Fibroblast of upper back skin (primary cell): Measurements from ENCODE around the gene BTBD10.

Experiments used
- DNase-seq: peaks from one replicate; pipeline ENCODE4 v3.0.0-alpha.2; 2013

BTBD10 gene

DNA sequence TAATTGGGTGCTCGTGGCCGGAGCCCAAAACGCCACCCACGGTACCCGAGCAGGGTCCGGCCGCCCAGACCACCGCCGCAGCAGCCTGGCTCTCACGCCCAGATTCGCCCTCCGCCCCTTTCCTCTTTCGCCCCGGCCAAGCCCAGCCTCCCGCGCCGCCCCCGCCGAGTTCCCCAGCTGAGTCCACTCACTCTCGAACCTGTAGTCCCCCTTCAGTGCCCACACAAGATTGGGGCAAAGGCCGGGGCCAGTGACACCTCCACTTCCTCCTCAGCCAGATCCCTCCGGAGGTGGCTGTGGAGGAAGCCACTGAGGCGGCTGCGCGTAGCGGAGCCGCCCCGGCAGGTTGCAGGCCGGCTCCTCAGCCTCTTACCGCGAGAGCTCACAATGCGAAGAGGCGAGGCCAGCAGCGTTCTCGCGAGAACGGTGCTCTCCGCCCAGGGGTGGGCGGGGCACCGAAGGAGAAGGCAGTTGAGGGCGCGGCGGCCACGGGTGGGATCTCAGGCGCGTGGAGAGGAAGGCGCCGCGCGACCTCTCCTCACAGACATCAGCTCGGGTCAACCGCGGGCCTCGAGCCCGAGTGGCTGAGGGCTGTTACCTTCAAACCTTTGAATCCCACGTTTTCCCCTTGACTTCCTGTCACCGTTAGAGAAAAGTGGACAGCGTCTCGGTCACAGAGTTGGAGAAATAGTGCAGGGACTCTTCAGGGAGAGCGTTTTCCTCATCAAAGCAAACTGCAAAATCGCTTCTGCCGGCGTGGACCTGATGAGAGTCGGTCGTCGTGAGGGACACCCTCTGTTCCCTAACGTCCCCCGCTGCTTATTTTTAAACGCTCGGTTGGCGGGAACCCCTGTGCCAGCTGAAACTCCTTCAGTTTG lies at the start of gene BTBD10:
BTBD10 (minus strand) TSS at position 322 of the 878 bp plus-strand sequence. CDS start 18,098 bp downstream, outside the sequence.
- peak; percentile 95 for DNase-seq

DNA sequence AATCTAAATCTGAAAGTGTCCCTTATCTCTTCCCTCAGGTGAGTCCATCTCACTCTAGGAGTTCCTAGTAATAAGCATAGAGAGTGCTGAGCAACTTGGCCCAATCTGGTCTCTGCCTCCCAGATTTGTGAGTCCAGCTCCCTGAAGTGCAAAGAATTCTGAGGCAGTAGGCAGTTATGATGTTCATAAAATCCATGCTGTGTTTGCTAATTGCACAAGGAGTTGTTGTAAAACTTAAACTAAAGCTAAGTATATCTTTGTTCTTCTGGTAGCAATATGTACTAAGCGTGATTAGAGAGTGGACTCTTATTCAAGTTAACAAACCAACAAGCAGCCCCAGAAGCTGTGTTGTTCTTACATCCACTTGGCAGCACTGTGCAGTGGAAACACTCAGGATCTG lies 40.4 kb upstream of the BTBD10 start:
- DNase-seq: no peak

DNA sequence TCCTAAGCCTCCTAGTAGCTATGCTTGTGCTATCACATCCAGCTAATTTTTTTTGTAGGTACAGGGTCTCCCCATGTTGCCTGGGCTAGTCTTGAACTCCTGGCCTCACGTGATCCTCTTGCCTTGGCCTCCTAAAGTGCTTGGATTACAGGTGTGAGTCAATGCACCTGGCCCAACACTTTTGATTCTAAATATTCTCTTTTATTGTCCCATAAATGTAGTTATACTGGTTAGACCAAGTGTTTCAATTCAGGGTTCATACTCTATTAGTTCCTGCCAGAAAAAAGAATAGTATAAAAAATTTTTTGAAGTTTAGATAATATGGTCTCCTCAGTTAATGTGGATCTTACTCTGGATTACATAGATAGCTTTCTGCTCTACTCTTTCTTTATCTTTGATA lies 39.5 kb upstream of the BTBD10 start:
- no peak for DNase-seq

DNA sequence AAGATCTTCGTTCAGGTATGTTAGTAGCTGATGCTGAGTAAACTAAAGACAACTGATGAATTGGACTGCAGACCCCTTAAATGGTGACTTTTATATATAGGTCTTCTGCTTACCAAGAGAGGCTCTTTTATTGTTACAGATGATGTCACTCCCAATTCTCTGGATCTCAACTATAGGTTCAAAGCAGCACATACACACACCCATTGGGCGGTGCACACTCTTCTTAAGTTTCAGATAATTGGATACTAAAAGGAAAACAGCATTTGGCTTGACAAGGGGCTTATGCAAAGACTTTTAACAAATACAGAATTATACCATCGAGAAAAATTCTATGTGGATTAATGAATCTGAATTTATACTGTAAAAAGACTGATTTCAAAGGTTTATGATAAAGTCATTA lies 32.9 kb upstream of the BTBD10 start, which contains the start of gene PTH:
PTH (minus strand) TSS at position 69 of the 400 bp plus-strand sequence. CDS start 3,142 bp downstream, outside the sequence.
- no peak for DNase-seq

DNA sequence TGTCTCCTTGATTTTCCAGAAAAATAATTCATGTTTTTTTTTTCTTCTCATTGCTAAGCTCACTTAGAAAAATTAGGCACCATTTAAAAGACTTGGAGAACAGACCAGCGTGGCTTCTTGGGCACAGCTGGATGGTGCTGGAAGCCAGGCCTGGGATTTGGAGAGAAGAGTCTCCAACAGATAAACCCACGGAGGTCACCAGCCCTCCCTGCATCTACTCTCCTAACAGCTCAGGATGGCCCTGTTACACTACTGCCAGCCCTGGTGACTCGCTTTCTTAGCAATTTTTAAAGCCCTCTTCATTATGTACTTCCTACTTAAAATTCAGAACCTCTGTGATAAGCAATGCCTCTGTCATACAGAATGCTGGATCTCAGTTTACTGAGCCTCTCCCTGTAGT lies 31.0 kb upstream of the BTBD10 start:
- no peak for DNase-seq

DNA sequence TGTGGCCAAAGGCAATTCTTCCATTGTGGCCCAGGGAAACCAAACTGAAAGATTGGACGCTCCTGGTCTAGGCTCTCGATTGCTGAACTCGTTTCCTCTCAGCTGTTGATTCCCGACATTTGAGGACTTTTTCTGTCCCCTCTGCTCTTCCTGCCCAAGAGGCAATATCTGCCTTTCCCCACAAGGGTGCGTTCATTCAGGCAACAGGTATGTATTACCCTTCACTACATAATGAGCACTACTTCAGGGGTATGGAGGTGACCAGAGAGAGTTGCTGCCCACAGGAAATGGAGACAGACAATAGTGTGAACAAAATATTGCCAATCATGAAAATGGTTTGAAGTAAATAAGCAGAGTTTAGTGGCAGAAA lies 24.6 kb upstream of the BTBD10 start:
- peak; percentile 7 for DNase-seq

DNA sequence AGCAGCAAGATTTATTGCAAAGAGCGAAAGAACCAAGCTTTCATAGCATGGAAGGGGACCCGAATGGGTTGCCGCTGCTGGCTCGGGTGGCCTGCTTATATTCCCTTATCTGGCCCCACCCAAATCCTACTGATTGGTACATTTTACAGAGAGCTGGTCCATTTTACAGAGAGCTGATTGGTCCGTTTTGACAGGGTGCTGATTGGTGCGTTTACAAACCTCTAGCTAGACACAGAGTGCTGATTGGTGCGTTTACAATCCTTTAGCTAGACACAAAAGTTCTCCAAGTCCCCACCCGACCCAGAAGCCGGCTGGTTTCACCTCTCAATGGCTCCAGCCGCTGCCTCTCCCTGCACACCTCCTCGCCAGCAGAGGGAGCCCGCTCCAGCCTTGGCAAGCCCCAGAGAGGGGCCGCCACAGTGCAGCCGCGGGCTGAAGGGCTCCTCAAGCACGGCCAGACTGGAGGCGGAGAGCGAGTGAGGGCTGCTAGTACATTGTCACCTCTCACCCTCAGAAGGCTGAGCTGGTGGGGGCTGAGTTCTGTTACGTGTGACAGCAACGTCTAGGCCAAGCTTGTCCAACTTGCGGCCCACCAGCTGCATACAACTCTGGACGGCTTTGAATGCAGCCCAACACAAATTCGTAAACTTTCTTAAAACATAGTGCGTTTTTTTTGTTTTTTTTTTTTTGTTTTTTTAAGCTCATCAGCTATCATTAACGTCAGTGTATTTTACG lies 24.1 kb upstream of the BTBD10 start:
- DNase-seq: peak; percentile 5

DNA sequence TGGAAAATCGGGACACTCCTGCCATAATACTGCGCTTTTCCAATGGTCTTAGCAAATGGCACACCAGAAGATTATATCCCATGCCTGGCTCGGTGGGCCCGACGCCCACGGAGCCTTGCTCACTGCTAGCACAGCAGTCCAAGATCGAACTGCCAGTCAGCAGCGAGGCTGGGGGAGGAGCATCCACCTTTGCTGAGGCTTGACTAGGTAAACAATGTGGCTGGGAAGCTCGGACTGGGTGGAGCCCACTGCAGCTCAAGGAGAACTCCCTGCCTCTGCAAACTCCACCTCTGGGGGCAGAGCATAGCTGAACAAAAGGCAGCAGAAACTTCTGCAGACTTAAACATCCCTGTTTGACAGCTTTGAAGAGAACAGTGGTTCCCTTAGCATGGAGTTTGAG lies 17.2 kb upstream of the BTBD10 start:
- DNase-seq: no peak

DNA sequence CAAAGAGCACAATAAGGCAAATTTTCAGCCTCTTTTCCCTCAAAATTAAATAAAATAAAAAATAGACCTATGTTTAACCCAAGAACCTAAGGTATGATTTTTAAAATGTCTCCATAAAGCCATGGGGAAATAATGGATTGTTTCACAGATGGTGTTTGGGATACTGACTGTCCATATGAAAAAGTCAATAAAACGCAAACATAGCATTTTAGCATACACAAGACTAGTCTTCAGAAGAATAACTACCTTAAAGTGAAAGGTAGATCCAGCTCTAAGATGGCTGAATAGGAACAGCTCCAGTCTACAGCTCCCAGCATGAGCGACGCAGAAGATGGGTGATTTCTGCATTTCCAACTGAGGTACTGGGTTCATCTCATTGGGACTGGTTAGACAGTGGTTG lies 16.7 kb upstream of the BTBD10 start:
- no peak for DNase-seq

DNA sequence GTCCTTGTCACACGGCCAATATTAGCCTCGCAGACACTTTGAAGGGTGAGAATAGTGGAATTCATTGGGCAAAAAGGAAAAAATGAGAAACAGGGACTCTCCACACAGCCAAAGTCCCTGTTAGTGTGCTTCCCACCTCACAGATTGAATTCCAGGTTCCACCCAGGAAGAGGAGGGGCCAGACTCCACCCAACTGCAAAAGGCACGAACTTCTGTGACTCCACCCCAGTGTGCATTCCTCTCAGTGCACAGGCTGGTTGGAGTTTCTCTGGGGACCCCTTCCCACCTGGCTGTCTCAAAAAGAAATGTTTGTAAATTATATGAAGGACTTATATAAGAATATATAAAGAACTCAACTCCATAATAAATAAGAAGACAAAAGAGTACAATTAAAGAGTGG lies 12.1 kb upstream of the BTBD10 start:
- no peak for DNase-seq

DNA sequence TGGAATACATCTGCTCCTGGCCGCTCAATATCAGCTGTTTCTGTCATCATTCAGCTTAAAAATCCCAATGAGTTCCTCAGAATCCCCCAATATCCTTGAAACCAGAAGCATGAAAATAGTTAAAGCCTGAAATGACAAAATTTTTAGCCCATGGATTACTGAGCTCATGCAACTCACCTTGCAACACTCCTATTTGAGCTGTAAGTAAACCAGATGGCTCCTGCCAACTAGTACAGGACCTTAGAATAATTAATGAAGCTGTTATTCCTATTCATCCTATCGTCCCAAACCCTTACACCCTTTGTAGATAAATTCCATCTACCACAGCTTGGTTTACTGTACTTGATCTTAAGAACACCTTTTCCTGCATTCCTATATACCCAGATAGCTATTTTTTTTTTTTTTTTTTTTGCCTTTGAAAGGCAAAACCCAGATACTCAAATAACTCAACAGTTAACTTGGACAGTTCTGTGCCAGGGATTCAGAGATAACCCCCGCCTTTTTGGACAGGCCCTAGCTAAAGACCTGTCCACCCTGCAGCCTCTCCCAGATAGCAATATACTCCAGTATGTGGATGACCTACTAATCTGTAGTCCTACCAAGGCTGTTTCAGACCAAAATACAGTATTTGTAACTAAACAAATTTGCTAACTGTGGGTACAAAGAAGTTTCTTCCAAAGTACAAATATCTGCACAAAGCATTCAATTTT lies 10.1 kb upstream of the BTBD10 start:
- DNase-seq: no peak

DNA sequence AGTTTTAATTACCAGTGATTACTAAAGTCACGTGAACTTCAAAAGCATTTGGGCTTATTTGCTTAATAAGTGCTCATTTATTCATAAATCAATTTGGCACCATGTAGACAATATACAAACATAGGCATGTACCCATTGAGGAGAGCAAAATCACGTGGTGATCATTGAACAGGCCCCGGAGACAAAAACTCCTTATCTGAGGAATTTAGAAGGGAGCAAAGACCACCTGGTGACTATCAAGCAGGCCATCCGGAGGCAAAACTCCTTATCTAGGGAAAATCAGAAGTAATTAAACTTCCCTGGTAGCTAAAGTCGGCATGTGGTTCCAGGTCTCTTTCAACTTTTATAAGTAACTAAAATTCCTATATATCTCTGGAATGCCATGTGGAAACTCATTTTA lies 5.7 kb upstream of the BTBD10 start:
- DNase-seq: no peak

DNA sequence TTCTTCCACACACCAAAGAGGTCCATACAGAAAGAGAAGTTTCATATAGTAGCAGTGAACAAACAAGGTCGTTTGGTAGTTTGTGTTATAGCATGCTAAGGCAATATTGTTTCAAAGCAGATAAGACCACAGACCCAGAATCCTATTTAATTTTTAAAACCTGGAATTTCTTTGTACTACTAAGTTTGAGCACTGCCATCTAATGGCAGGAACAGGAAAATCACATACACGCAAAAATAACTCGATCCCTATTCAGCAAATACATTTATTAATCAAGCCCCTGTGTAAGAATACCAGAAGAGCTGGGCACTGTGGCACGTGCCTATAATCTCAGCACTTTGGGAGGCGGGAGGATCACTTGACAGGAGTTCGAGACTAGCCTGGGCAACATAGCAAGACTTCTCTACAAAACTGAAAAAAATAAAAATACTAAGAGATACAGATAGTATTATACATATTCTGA lies 2.9 kb upstream of the BTBD10 start:
- DNase-seq: peak; percentile 49

DNA sequence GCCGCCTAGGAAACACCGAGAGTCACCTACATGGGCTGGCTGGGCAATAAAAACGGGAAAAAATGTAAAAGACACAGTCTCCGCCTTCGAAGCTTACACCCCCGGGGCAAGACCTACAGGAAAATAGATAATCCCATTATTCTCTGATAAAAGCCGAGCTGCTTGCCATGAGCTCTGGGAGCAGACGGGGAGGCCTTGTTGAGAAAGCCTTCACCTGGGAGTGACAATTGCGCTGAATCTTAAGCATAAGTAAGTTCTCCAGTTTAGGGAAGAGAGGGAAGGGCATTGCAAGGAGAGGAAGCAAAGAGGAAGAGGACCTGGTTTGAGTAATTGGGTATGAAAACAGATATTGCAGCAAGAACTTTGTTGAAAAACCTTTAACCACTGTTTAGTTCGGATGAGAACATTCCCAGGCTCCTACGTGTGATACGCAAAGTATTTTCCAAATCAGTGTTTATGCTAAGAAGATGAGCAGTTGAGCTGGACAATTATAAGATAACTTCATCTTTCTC lies 813 bp upstream of the BTBD10 start:
- DNase-seq: no peak

DNA sequence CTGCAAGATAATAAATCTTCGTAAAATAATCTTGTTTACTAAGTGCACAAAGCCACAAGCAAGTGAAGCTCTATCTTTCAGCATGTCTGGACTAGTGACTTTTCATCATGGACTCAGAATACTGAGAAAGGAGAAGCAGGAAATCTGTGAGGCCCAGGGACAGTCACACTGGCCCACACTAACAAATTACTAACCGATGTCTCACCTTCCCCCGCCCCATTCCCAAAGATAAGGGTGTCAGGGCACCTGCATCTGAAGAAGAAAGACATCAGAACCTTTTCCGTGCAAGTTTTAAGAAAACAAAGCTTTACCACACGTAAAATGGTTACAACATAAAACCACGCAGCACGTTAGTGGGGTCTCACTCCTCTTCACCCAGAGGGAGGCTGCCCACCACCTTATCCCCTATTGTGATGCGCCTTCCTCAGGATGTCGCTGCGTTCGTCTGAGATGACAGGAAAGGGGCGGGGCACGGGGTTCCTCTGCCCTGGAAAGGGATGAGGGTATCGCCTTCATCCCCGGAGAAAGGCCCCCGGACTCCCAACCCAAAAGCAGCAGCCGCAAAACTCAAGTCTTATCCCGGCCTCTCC lies 616 bp downstream of the BTBD10 start:
- DNase-seq: peak; percentile 18

DNA sequence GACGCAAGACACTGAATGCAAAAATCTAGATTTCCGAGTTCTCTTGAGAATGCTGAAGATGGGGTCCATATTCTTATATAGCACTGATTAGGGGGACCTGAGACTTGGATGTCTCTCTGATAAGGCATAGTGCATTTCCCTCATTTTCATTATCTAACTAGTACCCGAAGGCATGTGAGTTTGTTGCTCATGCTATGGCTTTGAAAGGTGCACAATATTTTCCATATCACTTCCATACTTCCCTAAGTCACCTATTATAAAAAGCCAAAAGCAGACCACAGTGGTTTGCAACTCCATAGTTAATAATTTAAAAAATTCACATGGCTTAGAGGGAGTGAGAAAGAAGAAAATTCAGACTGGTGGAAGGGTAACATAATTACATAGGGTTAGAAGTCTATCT lies 1.7 kb downstream of the BTBD10 start:
- no peak for DNase-seq

DNA sequence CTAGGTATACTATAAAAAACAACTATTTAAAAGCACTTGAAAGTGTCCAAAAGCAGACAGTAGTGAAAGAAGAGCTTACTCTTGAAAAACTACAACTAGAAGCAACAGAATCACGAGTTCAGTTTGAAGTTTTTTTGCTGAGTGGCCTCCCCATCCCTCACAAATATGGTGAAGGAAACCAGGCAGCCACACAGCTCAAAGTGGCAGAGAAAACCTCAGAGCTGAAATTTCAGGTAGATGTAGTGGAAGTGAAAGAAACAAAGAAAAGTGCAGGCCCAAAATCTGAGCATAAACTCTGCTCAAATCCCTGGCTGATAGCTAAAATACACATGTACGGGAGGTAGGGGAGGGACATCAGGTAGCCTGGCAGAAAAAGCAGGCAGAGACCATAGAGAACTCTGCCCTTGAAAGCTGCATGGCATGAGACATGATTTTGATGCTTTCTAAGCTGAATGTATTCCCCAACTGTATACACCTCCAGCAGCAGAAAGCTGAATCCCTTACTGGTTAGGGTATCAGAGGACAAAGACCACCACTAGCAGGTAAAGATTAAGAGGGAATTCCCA lies 12.1 kb downstream of the BTBD10 start:
- no peak for DNase-seq

DNA sequence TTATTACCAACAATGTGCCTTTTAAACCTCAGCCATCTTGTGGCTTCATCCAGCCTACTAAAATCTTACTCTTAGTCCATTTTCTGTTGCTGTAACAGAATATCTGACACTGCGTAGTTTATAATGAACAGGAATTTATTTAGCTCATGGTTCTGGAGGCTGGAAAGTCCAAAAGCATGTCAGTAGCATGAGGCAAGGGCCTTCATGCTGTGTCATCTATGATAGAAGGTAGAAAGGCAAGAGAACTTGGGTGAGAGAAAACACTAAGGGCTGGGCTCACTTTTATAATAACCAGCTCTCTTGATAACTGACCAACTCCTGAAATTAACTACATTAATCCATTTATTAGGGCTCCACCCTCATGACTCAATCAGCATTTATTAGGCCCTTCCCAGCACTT lies 13.5 kb downstream of the BTBD10 start:
- no peak for DNase-seq

DNA sequence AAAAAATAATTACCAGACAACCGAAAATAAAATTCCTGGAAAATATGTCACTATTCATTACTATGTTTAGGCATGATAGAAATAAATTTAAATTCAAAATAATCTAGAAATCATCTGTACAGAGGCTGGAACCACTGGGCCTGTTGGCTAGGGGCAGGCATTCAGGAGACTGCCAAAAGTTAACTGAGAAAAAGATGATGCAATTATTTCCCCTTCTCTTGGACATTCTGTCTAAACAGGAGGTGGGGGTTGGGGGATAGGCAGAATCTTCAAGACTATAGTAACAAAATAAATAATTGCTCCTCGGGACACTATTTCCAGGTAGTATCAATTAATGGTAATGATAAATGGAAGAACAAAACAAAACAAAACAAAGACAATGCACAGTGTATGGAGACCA lies 14.1 kb downstream of the BTBD10 start:
- peak; percentile 60 for DNase-seq

DNA sequence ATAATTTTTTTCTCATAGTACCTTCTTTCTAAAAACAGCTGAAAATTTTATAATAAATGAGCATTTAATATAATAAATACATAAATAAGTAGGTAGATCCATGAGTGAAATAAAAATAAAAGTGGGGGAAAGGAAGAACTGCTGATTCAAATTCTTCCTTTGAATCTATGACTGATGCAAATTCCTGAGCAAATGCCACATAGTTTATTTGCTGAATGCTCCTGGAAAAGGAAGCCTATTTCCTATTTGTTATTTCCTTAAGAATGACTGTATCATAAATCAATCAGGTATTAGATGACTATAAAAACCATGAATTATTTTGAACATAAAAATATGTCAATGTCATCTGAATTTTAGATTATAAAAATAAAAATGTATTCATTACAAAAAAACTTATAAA lies 16.6 kb downstream of the BTBD10 start:
- DNase-seq: peak; percentile 52

DNA sequence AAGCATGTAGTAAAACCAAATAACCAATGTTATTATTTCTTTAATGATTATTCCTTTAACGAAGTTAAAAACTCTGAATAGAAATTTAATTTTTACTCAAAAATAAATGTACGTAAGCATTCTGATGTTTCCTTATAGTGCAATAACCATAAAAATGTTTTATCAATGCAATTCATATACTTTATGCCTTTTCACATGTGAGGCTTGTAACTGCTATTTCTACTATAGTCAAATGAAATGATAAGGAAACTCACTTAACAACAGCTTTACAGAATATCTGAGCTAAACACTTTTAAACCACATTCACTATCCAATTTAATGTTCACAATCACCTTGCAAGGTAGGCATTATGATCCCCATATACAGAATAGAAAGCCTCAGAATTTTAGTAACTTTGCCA lies 17.4 kb downstream of the BTBD10 start:
- no peak for DNase-seq

DNA sequence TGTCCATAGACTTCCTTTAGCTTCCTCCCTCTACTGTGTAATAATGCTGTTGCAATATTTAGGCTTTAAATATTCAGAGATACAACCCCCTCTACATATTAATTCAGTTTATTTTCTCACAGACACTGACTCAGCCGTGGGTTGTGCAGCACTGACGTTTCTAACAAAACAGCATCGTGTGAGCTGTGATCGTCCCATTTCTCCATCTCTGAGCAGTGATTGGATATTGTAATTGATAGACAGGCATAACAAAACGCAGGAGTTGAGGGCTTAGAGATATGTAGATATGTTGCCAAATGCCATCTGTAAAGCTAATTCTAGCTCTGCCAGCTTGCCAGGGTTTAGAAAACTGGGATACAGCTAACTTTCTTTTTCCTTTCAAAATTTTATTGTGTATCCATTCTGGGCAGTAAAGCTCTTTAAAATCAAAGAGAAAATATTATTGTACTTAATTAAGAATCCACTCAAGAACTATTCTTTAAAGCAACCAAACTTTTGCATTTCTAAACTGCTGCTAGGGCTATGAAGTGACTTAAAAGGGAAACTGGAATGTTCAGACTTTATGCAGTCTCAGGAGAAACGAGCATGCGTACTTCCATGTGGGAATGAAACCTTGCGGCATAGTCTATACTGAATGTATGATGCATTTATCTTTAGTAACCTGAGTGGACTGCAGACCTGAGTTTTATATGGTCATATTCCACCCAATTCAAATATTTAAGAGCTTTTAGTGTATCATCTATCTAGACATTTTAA lies 22.7 kb downstream of the BTBD10 start:
- peak; percentile 87 for DNase-seq
